NT2/D1 (cell line): ENCODE results near the gene DNAJC11.

Experiments
- SUZ12 ChIP-seq: IDR thresholded peaks from 2 replicates; pipeline ENCODE4 v1.6.1; 2011; ENCODE audit not compliant: insufficient read length, insufficient read depth; ENCODE audit errors: extremely low read depth
- YY1 ChIP-seq: IDR thresholded peaks from 2 replicates; pipeline ENCODE4 v1.6.1; 2011; ENCODE audit not compliant: insufficient read length, insufficient read depth
- ZNF274 ChIP-seq: IDR thresholded peaks from 2 replicates; pipeline ENCODE4 v1.6.1; 2011; ENCODE audit warnings: mild to moderate bottlenecking, low read depth, low read length

DNA sequence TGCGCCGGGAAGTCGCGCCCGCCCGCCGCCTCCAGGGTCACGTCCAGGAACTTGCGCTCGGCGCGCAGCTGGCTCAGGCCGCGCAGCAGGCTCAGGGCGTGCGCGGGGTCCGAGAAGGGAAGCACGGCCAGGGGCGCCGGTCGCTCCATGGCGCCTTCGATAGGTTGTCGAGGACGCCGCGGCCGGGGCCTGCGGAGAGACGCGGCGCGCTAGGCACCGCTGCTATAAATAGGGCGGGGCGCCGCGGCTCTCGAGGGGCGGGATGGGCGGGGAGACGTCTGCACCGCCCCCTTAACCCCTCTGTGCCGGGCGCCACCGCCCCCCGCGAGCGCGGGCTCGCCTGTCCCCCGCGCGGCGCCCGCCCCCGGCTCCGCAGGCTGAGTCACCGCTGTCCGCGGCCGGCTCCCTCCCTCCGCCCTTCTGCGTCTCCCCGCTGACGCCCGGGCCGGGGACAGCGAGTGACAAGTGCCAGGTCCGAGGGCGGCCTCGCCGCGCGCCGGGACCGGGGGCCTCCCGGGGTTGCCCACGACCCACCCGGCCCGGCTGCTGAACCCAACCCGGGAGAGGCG is 98.9 kb downstream of the DNAJC11 start, which contains the start of gene KLHL21:
- TF ChIP-seq ZNF274 (no peak), YY1 (no peak), SUZ12 (no peak)
